K562 (cell line): ENCODE data around the gene TBC1D2. TPM values are rescaled to one million over a fixed set of nuclear protein-coding genes. Genes with fewer than 3 reads are reported as not detected.

ENCODE experiments used
- CUX1 ChIP-seq: fragments of 200-800 bp; sonication (Bioruptor generic); IDR thresholded peaks from 2 replicates; pipeline ENCODE4 v1.6.1; 2016; ENCODE audit warnings: missing genetic modification characterization, missing compliant biosample characterization
- EP400 ChIP-seq: fragments of 450-650 bp; IDR thresholded peaks from 2 replicates; pipeline ENCODE4 v1.6.1; 2017; ENCODE audit warnings: antibody characterized with exemption, mild to moderate bottlenecking, moderate library complexity
- HNRNPH1 ChIP-seq: fragments of 200-400 bp; formaldehyde crosslinking; optimal IDR thresholded peaks from 2 replicates; pipeline ENCODE3; 2017; ENCODE audit warnings: low read depth, mild to moderate bottlenecking, low read length, moderate library complexity
- KAT2B ChIP-seq: IDR thresholded peaks from one replicate; pipeline ENCODE4 v1.6.1; 2012; ENCODE audit warnings: low read depth, mild to moderate bottlenecking, control low read depth, inconsistent platforms, low read length, moderate library complexity
- MAFF ChIP-seq: IDR thresholded peaks from 2 replicates; pipeline ENCODE4 v1.6.1; 2012; ENCODE audit warnings: low read length, improper control_type of control experiment
- MED1 ChIP-seq: sonication (generic); formaldehyde crosslinking; IDR thresholded peaks from 2 replicates; pipeline ENCODE4 v1.8.1; 2023; ENCODE audit warnings: missing genetic modification reagents, borderline replicate concordance
- NFYB ChIP-seq: IDR thresholded peaks from 2 replicates; pipeline ENCODE4 v1.6.1; 2011; ENCODE audit warnings: mild to moderate bottlenecking, moderate library complexity; ENCODE audit not compliant: insufficient read length; ENCODE audit errors: extremely low read depth
- RBM22 ChIP-seq: fragments of 200-400 bp; formaldehyde crosslinking; IDR thresholded peaks from 2 replicates; pipeline ENCODE4 v1.6.1; 2018; ENCODE audit warnings: low read length, low read depth; ENCODE audit not compliant: poor library complexity, severe bottlenecking
- RCOR1 ChIP-seq, 2 experiments: IDR thresholded peaks; 2 replicates each; pipeline ENCODE4 v1.6.1; 2012; ENCODE audit warnings: low read depth in 2 of 2, low read length in 2 of 2, borderline replicate concordance in 1 of 2, improper control_type of control experiment in 1 of 2
- RNF219 ChIP-seq: fragments of 250-450 bp; sonication (Bioruptor Pico); IDR thresholded peaks from 2 replicates; pipeline ENCODE4 v1.5.0; 2022; ENCODE audit warnings: mild to moderate bottlenecking
- SMAD4 ChIP-seq: fragments of 250-450 bp; sonication (Bioruptor Pico); conservative IDR thresholded peaks from 2 replicates; pipeline ENCODE4 v1.8.0; 2021; ENCODE audit warnings: inconsistent platforms, mild to moderate bottlenecking, moderate library complexity
- STAT5A ChIP-seq: IDR thresholded peaks from 2 replicates; pipeline ENCODE4 v1.6.1; 2012; ENCODE audit warnings: low read length, inconsistent platforms, borderline replicate concordance
- TAF1 ChIP-seq: IDR thresholded peaks from 2 replicates; pipeline ENCODE4 v1.6.1; 2011; ENCODE audit warnings: mild to moderate bottlenecking, low read length, moderate library complexity; ENCODE audit not compliant: insufficient read depth, control insufficient read depth, severe bottlenecking; ENCODE audit errors: extremely low read depth
- UBTF ChIP-seq, 2 experiments: IDR thresholded peaks; 2 replicates each; pipeline ENCODE4 v1.6.1; 2012; ENCODE audit warnings: improper control_type of control experiment in 2 of 2, low read depth in 2 of 2, low read length in 2 of 2, borderline replicate concordance in 1 of 2
- ZNF124 ChIP-seq: sonication (generic); formaldehyde crosslinking; IDR thresholded peaks from 2 replicates; pipeline ENCODE4 v1.8.1; 2022; ENCODE audit warnings: missing genetic modification reagents
- ZSCAN32 ChIP-seq: fragments of 450-650 bp; formaldehyde crosslinking; IDR thresholded peaks from 2 replicates; pipeline ENCODE4 v1.4.0; 2020; ENCODE audit warnings: mild to moderate bottlenecking, moderate library complexity
- polyA plus RNA-seq, 8 experiments: library from polyadenylated mRNA; depleted of rRNA in 4 of 8; stranded (reverse) in 5 of 8; unstranded in 3 of 8; fragments of >200 nt; fragmentation: Nextera tagmentation in 2 of 8; fragmentation: Illumina TruSeq in 1 of 8; extraction: Ambion mirVana in 2 of 8; extraction: Trizol in 1 of 8; gene quantifications; 2 replicates each; pipeline versions ENCODE4 v1.2.1 to v1.2.3, GENCODE V29; 2011 to 2014; ENCODE audit warnings: inconsistent platforms in 1 of 8, missing spikeins in 1 of 8
- total RNA-seq, 7 experiments: library from RNA; depleted of rRNA in 6 of 7; stranded (reverse); fragments of >200 nt in 6 of 7; fragmentation: Illumina TruSeq in 2 of 7; extraction: Trizol in 2 of 7; gene quantifications; 2 replicates each; pipeline versions ENCODE4 v1.2.1 to v1.2.3, GENCODE V29; 2011 to 2021; ENCODE audit warnings: low replicate concordance in 1 of 7

Gene TBC1D2
- total and polyA plus RNA-seq, 9 of the 15 experiments (the other 6 are each of a cell fraction or from before 2014, with no cell fraction given), result 0.10 to 7.0 (median 2.5) TPM

DNA sequence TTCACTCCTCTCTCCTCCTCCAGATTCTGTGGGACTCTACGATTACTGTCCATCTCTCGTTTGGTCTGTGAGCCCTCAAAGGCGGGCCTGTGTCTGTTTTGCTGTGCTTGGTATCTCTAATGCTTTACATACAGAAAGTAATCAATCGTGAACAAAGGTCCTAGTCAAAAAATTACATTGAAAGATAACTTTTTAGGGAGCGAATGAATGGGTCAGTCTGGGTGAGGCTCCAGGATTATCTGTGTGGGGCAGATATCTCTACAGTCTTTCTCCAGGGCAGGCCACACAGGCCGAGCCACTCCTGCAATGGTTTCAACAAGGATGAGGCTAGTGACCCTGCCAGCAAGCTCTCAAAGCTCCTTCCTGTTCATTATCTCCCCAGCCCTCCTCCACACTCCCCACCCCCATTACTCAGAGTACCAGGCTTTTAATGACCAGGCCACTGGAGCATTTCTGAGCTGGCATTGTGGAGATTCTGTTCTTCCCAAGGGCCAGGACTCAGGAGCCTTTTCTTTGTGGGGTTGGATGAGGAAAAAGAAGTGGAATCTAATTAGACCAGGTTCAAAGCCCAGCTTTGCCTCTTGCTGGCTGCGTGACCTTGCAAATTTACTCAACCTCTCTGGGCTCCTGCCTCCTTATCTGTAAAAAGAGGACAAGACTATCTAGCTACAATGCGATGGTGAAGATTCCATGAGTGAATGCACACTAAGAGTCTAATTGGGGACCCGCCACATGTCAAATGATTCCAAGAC, 73.2 kb downstream of the TBC1D2 start (continued):
- TF ChIP-seq UBTF (IDR thresholded peaks at IDR 0.05; ENCODE audit: borderline replicate concordance in 1 of 2, low read depth in 2 of 2, low read length in 2 of 2), result peak in 1 of 2 experiments; percentile 91; a peak in 2 of 4 replicates
- peak; percentile 60; the same call in 1 of the 2 replicates for TF ChIP-seq CUX1 (CRISPR knock-in tag)
- no peak for TF ChIP-seq ZSCAN32
- no peak for TF ChIP-seq RBM22
- no peak for TF ChIP-seq RNF219 (CRISPR knock-in tag)
- TF ChIP-seq RCOR1 (IDR thresholded peaks at IDR 0.05; ENCODE audit: borderline replicate concordance in 1 of 2, low read depth in 2 of 2, low read length in 2 of 2), result peak in 1 of 2 experiments; percentile 89; a peak in 2 of 4 replicates
- TF ChIP-seq HNRNPH1, result no peak
- peak; percentile 67 for TF ChIP-seq STAT5A
- peak; percentile 60 for TF ChIP-seq EP400
- TF ChIP-seq TAF1, result no peak
- TF ChIP-seq ZNF124 (CRISPR knock-in tag), result no peak
- TF ChIP-seq SMAD4 (CRISPR knock-in tag), result peak; percentile 63
- TF ChIP-seq NFYB, result no peak
- TF ChIP-seq MED1 (CRISPR knock-in tag), result no peak
- TF ChIP-seq MAFF, result no peak
- TF ChIP-seq KAT2B, result no peak
